ENCODE results near the gene MAGEB1. TPM values are rescaled to one million over a fixed set of nuclear protein-coding genes. Genes with fewer than 3 reads are reported as not detected.

Gene MAGEB1
- total and polyA plus RNA-seq, 4 donors = not detected

- DNase-seq (ENCODE audit: low spot score) = no peak
- WGBS = 88% methylated on average over 2 of the region's 2 CpGs
- H3K27ac ChIP-seq (ENCODE audit: low read depth in 1 of 2, low read length in 2 of 2) = no peak overlapping the region
- H3K9ac ChIP-seq (ENCODE audit: low read depth in 1 of 2, low read length in 2 of 2) = no peak overlapping the region
- no peak for TF ChIP-seq FOXA2 (IDR thresholded peaks at IDR 0.05)
- no peaks in the 10 kb centered on the region for H3K27me3 ChIP-seq (ENCODE audit: control insufficient read depth in 4 of 4, insufficient read depth in 4 of 4, low read length in 3 of 4)
- no peak overlapping the region for H3K4me3 ChIP-seq (ENCODE audit: low read depth in 1 of 3, low read length in 3 of 3)
- H3K9me3 ChIP-seq (ENCODE audit: control insufficient read depth in 4 of 4, low read length in 3 of 4) = no peaks in the 10 kb centered on the region
- no peaks in the 10 kb centered on the region for H3K4me1 ChIP-seq (ENCODE audit: control insufficient read depth in 4 of 4, insufficient read depth in 4 of 4, low read length in 3 of 4)
- H3K36me3 ChIP-seq (ENCODE audit: control insufficient read depth in 4 of 4, insufficient read depth in 3 of 4, low read depth in 1 of 4, low read length in 3 of 4) = no peaks in the 10 kb centered on the region
These were observed 13.0 kb downstream of the MAGEB1 start for GRCh38 chrX:30259927-30260326.

- Histone ChIP-seq H3K4me1 (ENCODE audit: control insufficient read depth in 4 of 4, insufficient read depth in 4 of 4, low read length in 3 of 4) (no peaks in the 10 kb centered on the region), H3K27me3 (ENCODE audit: control insufficient read depth in 4 of 4, insufficient read depth in 4 of 4, low read length in 3 of 4) (no peaks in the 10 kb centered on the region), H3K4me3 (ENCODE audit: low read depth in 1 of 3, low read length in 3 of 3) (no peak overlapping the region), H3K9me3 (ENCODE audit: control insufficient read depth in 4 of 4, low read length in 3 of 4) (no peaks in the 10 kb centered on the region), H3K9ac (ENCODE audit: low read depth in 1 of 2, low read length in 2 of 2) (no peak overlapping the region), H3K36me3 (ENCODE audit: control insufficient read depth in 4 of 4, insufficient read depth in 3 of 4, low read depth in 1 of 4, low read length in 3 of 4) (no peaks in the 10 kb centered on the region), H3K27ac (ENCODE audit: low read depth in 1 of 2, low read length in 2 of 2) (no peak overlapping the region)
- TF ChIP-seq HNF4G (IDR thresholded peaks at IDR 0.05) (no peak), TAF1 (conservative IDR thresholded peaks at IDR 0.05) (no peak), REST (IDR thresholded peaks at IDR 0.05) (no peak), EGR1 (IDR thresholded peaks at IDR 0.05; ENCODE audit: low read depth in 2 of 2) (no peak), FOXA2 (IDR thresholded peaks at IDR 0.05) (no peak), JUND (IDR thresholded peaks at IDR 0.05) (no peak), ZBTB33 (IDR thresholded peaks at IDR 0.05) (no peak), FOXA1 (IDR thresholded peaks at IDR 0.05) (no peak), YY1 (IDR thresholded peaks at IDR 0.05) (no peak), ATF3 (IDR thresholded peaks at IDR 0.05) (no peak), NR2F2 (IDR thresholded peaks at IDR 0.05) (no peak), RAD21 (IDR thresholded peaks at IDR 0.05) (no peak), CTCF (IDR thresholded peaks at IDR 0.05; ENCODE audit: low read depth, low read length, missing input control) (no peak)
- DNase-seq (ENCODE audit: low spot score) = no peak
These were observed 14.1 kb downstream of the MAGEB1 start for GRCh38 chrX:30261012-30261411.

Measured in liver (tissue), 9 donors.